BLaER1 treated with 17β-estradiol and CSF1 and Interleukin-3, amounts not matched to agents 10 nM and 100 nM (cell line): ENCODE data around the gene MYH14.
A peak's percentile ranks its signal among the peaks of the same experiment; 100 is the strongest.

Experiments
- H3K27ac ChIP-seq, 11 experiments: shearing (Covaris generic); formaldehyde crosslinking; 2 replicates each; pipeline ENCODE4 v1.8.1; 2022
- H3K27me3 ChIP-seq, 11 experiments: shearing (Covaris generic); formaldehyde crosslinking; 2 replicates each; pipeline ENCODE4 v1.8.1; 2022
- H3K36me3 ChIP-seq, 11 experiments: shearing (Covaris generic); formaldehyde crosslinking; 2 replicates each; pipeline ENCODE4 v1.8.1; 2022
- H3K4me1 ChIP-seq, 10 experiments: shearing (Covaris generic); formaldehyde crosslinking; 2 replicates each; pipeline ENCODE4 v1.8.1; 2022
- H3K4me2 ChIP-seq, 11 experiments: shearing (Covaris generic); formaldehyde crosslinking; 2 replicates each; pipeline ENCODE4 v1.8.1; 2022
- H3K4me3 ChIP-seq, 10 experiments: shearing (Covaris generic); formaldehyde crosslinking; 2 replicates each; pipeline ENCODE4 v1.8.1; 2022
- H3K9ac ChIP-seq, 11 experiments: shearing (Covaris generic); formaldehyde crosslinking; 2 replicates each; pipeline ENCODE4 v1.8.1; 2022
- H3K9me3 ChIP-seq, 11 experiments: shearing (Covaris generic); formaldehyde crosslinking; replicated peaks in 1 of 11; 2 replicates each; pipeline ENCODE4 v1.8.1; 2022
- H4K20me1 ChIP-seq, 11 experiments: shearing (Covaris generic); formaldehyde crosslinking; 2 replicates each; pipeline ENCODE4 v1.8.1; 2022
- Cebpa-rat ChIP-seq, 11 experiments: shearing (Covaris generic); IDR thresholded peaks; 2 replicates each; pipeline ENCODE4 v1.8.1; 2022

The MYH14 gene

GRCh38 chr19:50242581-50242980, 39.2 kb downstream of the MYH14 start:
- Histone ChIP-seq H4K20me1 (no peaks in the 10 kb centered on the region), H3K27ac (no peak overlapping the region), H3K4me3 (no peak overlapping the region), H3K4me2 (peak overlapping the region in 2 of 11 experiments; percentile 15 to 16; a peak in 2 of 22 replicates), H3K9me3 (peaks cover 0 to 12% (median 7%) of the 10 kb centered on the region in 11 experiments; a peak in 8 of 22 replicates), H3K36me3 (no peaks in the 10 kb centered on the region), H3K4me1 (peaks cover 0 to 18% (median 2%) of the 10 kb centered on the region in 10 experiments; a peak in 6 of 20 replicates), H3K9ac (no peak overlapping the region), H3K27me3 (no peaks in the 10 kb centered on the region)
- TF ChIP-seq Cebpa-rat (IDR thresholded peaks at IDR 0.05) = no peak

- Histone ChIP-seq H3K9ac (no peak overlapping the region), H4K20me1 (no peaks in the 10 kb centered on the region), H3K4me1 (peaks cover 0 to 18% (median 2%) of the 10 kb centered on the region in 10 experiments; a peak in 6 of 20 replicates), H3K27me3 (no peaks in the 10 kb centered on the region), H3K4me3 (no peak overlapping the region), H3K36me3 (no peaks in the 10 kb centered on the region), H3K9me3 (peaks cover 0 to 12% (median 7%) of the 10 kb centered on the region in 11 experiments; a peak in 8 of 22 replicates), H3K4me2 (no peak overlapping the region), H3K27ac (no peak overlapping the region)
- TF ChIP-seq Cebpa-rat (IDR thresholded peaks at IDR 0.05) = no peak
Measured at GRCh38 chr19:50244695-50245094, 41.3 kb downstream of the MYH14 start.

DNA sequence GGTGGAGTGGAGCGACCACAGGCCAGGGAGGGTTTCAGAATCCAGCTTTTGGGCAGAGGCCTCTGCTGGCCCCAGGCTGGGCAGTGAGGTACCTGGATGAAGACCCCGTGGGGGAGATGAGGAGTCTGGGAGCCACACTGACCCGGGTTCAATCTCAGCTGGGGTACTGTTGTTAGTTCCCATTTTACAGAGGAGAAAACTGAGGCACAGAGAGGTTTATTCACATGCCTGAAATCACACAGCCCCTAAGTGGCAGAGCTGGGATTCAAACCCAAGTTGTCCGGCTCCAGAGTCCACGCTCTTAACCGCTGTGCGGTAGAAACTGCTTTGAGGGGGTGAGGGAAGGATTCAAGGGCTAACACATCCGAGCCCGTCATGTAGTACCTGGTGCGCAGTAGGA, 45.0 kb downstream of the MYH14 start:
- H4K20me1 ChIP-seq = no peaks in the 10 kb centered on the region
- TF ChIP-seq Cebpa-rat (IDR thresholded peaks at IDR 0.05) = no peak
- peaks cover 0 to 27% (median 14%) of the 10 kb centered on the region in 10 experiments; a peak in 15 of 20 replicates for H3K4me1 ChIP-seq
- H3K27me3 ChIP-seq = no peaks in the 10 kb centered on the region
- H3K4me3 ChIP-seq = no peak overlapping the region
- H3K4me2 ChIP-seq = no peak overlapping the region
- no peak overlapping the region for H3K27ac ChIP-seq
- no peak overlapping the region for H3K9ac ChIP-seq
- H3K9me3 ChIP-seq = peaks cover 10 to 14% (median 12%) of the 10 kb centered on the region in 11 experiments
- no peaks in the 10 kb centered on the region for H3K36me3 ChIP-seq

- H3K4me2 ChIP-seq = no peak overlapping the region
- H4K20me1 ChIP-seq = no peaks in the 10 kb centered on the region
- H3K4me3 ChIP-seq = no peak overlapping the region
- H3K27ac ChIP-seq = no peak overlapping the region
- no peak for TF ChIP-seq Cebpa-rat (IDR thresholded peaks at IDR 0.05)
- no peak overlapping the region for H3K9ac ChIP-seq
- peaks cover 14 to 18% (median 16%) of the 10 kb centered on the region in 11 experiments for H3K9me3 ChIP-seq
- H3K27me3 ChIP-seq = no peaks in the 10 kb centered on the region
- H3K36me3 ChIP-seq = no peaks in the 10 kb centered on the region
- H3K4me1 ChIP-seq = peaks cover 0 to 27% (median 14%) of the 10 kb centered on the region in 10 experiments; a peak in 14 of 20 replicates
Measured at GRCh38 chr19:50248826-50249225, 45.4 kb downstream of the MYH14 start.

DNA sequence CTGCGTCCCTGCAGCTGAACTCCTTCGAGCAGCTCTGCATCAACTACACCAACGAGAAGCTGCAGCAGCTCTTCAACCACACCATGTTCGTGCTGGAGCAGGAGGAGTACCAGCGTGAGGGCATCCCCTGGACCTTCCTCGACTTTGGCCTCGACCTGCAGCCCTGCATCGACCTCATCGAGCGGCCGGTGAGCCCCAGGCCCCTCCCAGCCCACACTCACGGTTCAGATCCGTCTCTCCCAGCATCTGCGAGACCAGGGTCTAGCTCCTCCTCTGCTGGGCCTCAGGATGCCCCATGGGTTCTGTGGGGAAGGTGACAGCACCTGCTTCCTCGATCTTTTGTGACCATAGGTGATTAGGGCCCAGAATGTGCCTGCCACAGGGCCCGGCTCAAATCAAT, 46.2 kb downstream of the MYH14 start:
- H3K9ac ChIP-seq = no peak overlapping the region
- TF ChIP-seq Cebpa-rat (IDR thresholded peaks at IDR 0.05) = no peak

GRCh38 chr19:50250450-50251136, 47.2 kb downstream of the MYH14 start:
- H3K36me3 ChIP-seq = no peaks in the 10 kb centered on the region
- peaks cover 28 to 35% (median 32%) of the 10 kb centered on the region in 11 experiments for H3K9me3 ChIP-seq
- H3K4me3 ChIP-seq = no peak overlapping the region
- H3K4me1 ChIP-seq = peaks cover 0 to 27% (median 13%) of the 10 kb centered on the region in 10 experiments; a peak in 14 of 20 replicates
- peak overlapping the region in 6 of 11 experiments; percentile 11 to 56 (median 28); a peak in 3 of 22 replicates for H3K4me2 ChIP-seq
- no peak overlapping the region for H3K9ac ChIP-seq
- H3K27me3 ChIP-seq = no peaks in the 10 kb centered on the region
- no peaks in the 10 kb centered on the region for H4K20me1 ChIP-seq
- no peak overlapping the region for H3K27ac ChIP-seq
- TF ChIP-seq Cebpa-rat (IDR thresholded peaks at IDR 0.05) = no peak

More for the DNA sequence above, 46.2 kb downstream of the MYH14 start:
- no peak overlapping the region for H3K27ac ChIP-seq
- H3K27me3 ChIP-seq = no peaks in the 10 kb centered on the region
- no peak overlapping the region for H3K4me3 ChIP-seq
- H3K9me3 ChIP-seq = peaks cover 21 to 26% (median 24%) of the 10 kb centered on the region in 11 experiments
- no peaks in the 10 kb centered on the region for H4K20me1 ChIP-seq
- H3K4me2 ChIP-seq = no peak overlapping the region
- peaks cover 0 to 27% (median 14%) of the 10 kb centered on the region in 10 experiments; a peak in 14 of 20 replicates for H3K4me1 ChIP-seq
- no peaks in the 10 kb centered on the region for H3K36me3 ChIP-seq

DNA sequence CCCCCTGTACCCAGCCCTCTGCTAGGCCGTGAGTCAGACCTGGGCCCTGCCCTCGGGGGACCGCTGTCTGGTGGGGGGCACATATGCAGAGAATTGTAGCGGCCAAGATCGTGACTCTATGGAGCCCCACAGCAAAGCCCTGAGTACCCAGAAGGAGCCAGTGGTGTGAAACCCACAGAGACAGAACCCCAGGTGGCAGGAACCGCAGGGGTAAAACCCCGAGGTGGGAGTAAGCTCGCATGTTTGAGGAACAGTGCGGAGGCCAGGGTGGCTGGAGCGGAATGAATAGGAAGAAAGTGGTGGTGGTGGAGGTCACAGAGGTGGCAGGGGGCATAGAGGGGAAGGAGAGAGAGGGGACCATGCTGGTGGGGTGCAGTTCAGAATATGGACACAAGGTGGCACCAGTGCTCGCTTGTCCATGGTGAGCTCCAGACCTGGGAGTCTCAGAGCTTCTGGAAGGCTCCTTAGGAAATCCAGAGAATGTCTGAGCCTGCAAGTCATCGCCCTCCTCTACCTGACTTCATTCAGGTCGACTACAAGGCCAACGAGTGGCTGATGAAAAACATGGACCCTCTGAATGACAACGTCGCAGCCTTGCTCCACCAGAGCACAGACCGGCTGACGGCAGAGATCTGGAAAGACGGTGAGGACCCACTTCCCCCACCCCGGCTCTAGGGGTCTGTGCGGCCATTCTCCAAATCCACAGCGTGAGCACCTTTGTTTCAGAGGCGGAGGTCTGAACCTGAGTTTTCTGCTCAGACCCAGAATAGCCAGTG, 48.9 kb downstream of the MYH14 start:
- Histone ChIP-seq H3K36me3 (no peaks in the 10 kb centered on the region), H3K4me1 (peaks cover 0 to 27% (median 13%) of the 10 kb centered on the region in 10 experiments; a peak in 14 of 20 replicates), H3K27me3 (no peaks in the 10 kb centered on the region), H3K4me2 (peak overlapping the region in 9 of 11 experiments; percentile 18 to 58 (median 44); a peak in 17 of 22 replicates), H3K27ac (no peak overlapping the region), H3K4me3 (no peak overlapping the region), H3K9ac (no peak overlapping the region), H3K9me3 (peaks cover 28 to 49% (median 32%) of the 10 kb centered on the region in 11 experiments), H4K20me1 (no peaks in the 10 kb centered on the region)
- TF ChIP-seq Cebpa-rat (IDR thresholded peaks at IDR 0.05) = no peak

DNA sequence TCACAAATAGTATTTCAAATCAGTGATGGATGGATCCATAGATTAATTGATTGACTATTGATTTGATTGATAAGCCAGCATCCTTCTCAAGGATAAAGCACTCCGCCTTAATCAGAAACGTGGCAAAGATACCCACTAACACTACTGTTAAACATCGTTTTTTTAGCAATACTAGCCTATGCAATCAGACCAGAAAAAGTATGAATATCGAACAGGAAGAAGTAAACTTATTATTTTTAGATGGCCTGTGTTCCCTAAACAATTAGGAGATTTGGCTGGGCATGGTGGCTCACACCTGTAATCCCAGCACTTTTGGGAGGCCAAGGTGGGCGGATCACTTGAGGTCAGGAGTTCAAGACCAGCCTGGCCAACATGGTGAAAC, 49.5 kb downstream of the MYH14 start:
- Histone ChIP-seq H3K4me3 (no peak overlapping the region; a peak in 1 of 20 replicates), H4K20me1 (no peaks in the 10 kb centered on the region), H3K9me3 (peaks cover 28 to 50% (median 32%) of the 10 kb centered on the region in 11 experiments), H3K27me3 (no peaks in the 10 kb centered on the region), H3K4me2 (peak overlapping the region in 6 of 11 experiments; percentile 24 to 58 (median 32); a peak in 5 of 22 replicates), H3K4me1 (peaks cover 0 to 27% (median 13%) of the 10 kb centered on the region in 10 experiments; a peak in 14 of 20 replicates), H3K9ac (no peak overlapping the region), H3K36me3 (no peaks in the 10 kb centered on the region), H3K27ac (no peak overlapping the region)
- TF ChIP-seq Cebpa-rat (IDR thresholded peaks at IDR 0.05) = no peak

- H3K27ac ChIP-seq = no peak overlapping the region
- H3K36me3 ChIP-seq = no peaks in the 10 kb centered on the region
- H4K20me1 ChIP-seq = no peaks in the 10 kb centered on the region
- TF ChIP-seq Cebpa-rat (IDR thresholded peaks at IDR 0.05) = no peak
- H3K9me3 ChIP-seq = peaks cover 28 to 50% (median 32%) of the 10 kb centered on the region in 11 experiments
- H3K4me1 ChIP-seq = peaks cover 0 to 27% (median 13%) of the 10 kb centered on the region in 10 experiments; a peak in 14 of 20 replicates
- no peaks in the 10 kb centered on the region for H3K27me3 ChIP-seq
- H3K4me2 ChIP-seq = no peak overlapping the region
- H3K4me3 ChIP-seq = no peak overlapping the region
- no peak overlapping the region for H3K9ac ChIP-seq
Measured at GRCh38 chr19:50255115-50255514, 51.7 kb downstream of the MYH14 start.
